Kidney (tissue), 14 donors: Measurements from ENCODE around the gene PPFIBP1. TPM values are rescaled to one million over a fixed set of nuclear protein-coding genes. Genes with fewer than 3 reads are reported as not detected.

ENCODE experiments used
- DNase-seq, 5 donors: peaks; one replicate each; pipeline ENCODE4 v3.0.0-alpha.2; 2013 to 2020
- FAIRE-seq: peaks from 2 replicates; lab custom pipeline; 2012; peaks lifted over from hg19 to GRCh38; lab: Jason Lieb, UNC
- H3K27ac ChIP-seq, 2 donors: one replicate each; pipeline ENCODE4 v1.7.0; 2013; ENCODE audit warnings: low read depth in 2 of 2, low read length in 2 of 2, inconsistent platforms in 1 of 2
- H3K27me3 ChIP-seq: one replicate; pipeline ENCODE4 v1.7.1; 2013; ENCODE audit warnings: low read length, inconsistent platforms; ENCODE audit not compliant: control insufficient read depth, insufficient read depth
- H3K36me3 ChIP-seq, 3 donors: one replicate each; pipeline versions ENCODE4 v1.7.0 to v1.7.1; 2013; ENCODE audit warnings: low read length in 3 of 3, control low read depth in 1 of 3, inconsistent platforms in 1 of 3; ENCODE audit not compliant: insufficient read depth in 3 of 3, control insufficient read depth in 2 of 3
- H3K4me1 ChIP-seq, 3 donors: one replicate each; pipeline versions ENCODE4 v1.7.0 to v1.7.1; 2013; ENCODE audit warnings: low read length in 3 of 3, inconsistent platforms in 1 of 3, low read depth in 1 of 3; ENCODE audit not compliant: control insufficient read depth in 2 of 3, insufficient read depth in 2 of 3
- H3K4me3 ChIP-seq, 3 donors: one replicate each; pipeline versions ENCODE4 v1.7.0 to v1.8.1; 2013; ENCODE audit warnings: low read length in 3 of 3, control low read depth in 1 of 3, inconsistent platforms in 1 of 3
- H3K9ac ChIP-seq, 3 donors: one replicate each; pipeline versions ENCODE4 v1.7.0 to v1.7.1; 2013; ENCODE audit warnings: low read length in 3 of 3, control low read depth in 1 of 3, inconsistent platforms in 1 of 3
- H3K9me3 ChIP-seq, 3 donors: one replicate each; pipeline versions ENCODE4 v1.7.0 to v1.7.1; 2013; ENCODE audit warnings: low read length in 3 of 3, control low read depth in 1 of 3, inconsistent platforms in 1 of 3; ENCODE audit not compliant: control insufficient read depth in 2 of 3, insufficient read depth in 1 of 3
- intact Hi-C: fragments of 100-400 bp; cut with DNase I; formaldehyde crosslinking; loops from one replicate; pipeline ENCODE4 v1.11.1; 2022
- polyA plus RNA-seq: library from polyadenylated mRNA; stranded (reverse); fragments of 350-450 nt; fragmentation: Illumina TruSeq; extraction: RNeasy Lipid Tissue Mini Kit (QIAGEN cat#74804); gene quantifications from one replicate; pipeline ENCODE4 v1.2.3, GENCODE V29; 2014; ENCODE audit warnings: low read depth, low replicate concordance; ENCODE audit not compliant: insufficient read depth
- total RNA-seq: library from RNA; stranded (reverse); fragmentation: NEBNext Ultra II Directional; extraction: Animal tissue kit (Norgen Biotek cat#: 25700); gene quantifications from one replicate; pipeline ENCODE4 v1.2.1, GENCODE V29; 2021
- TF ChIP-seq, protein P1 (sequence below): IDR thresholded peaks from 3 replicates; pipeline ENCODE4 v1.5.1; 2012; ENCODE audit warnings: mild to moderate bottlenecking, moderate library complexity, borderline replicate concordance; ENCODE audit not compliant: insufficient read depth; ENCODE audit errors: extremely low read depth
- donor health status: control.
- donor health status: control.
- donor health status: control.
- donor health status: control.
- donor health status: control.
- donor health status: DM: yes; HTN: yes; CAD: no.
- donor health status: Normal renal cell carcinoma (clear cell type).

Gene PPFIBP1
- total and polyA plus RNA-seq, 2 donors from 2014 or later, result 12.7 to 175 TPM

DNA sequence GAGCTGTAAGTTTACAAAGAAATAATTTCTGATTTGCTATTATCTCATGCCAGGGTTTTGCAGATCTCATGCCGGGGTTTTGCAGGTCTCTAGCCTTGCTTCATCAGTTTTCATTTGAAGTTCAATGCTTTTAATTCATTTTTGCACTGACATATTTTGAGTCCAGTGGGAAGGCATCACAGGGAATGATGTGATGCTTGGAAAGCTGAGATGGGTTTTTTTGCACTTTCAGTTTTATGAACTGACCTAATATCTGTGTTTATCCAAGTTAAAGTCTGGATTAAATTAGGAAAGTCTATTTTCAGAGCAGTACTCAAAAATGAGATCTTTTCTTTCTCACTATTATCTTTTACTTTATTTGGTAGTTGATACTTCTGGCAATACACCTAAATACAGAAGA lies 148.6 kb downstream of the PPFIBP1 start:
- H3K9ac ChIP-seq, result no peak overlapping the region
- no peak overlapping the region for H3K4me3 ChIP-seq
- H3K27me3 ChIP-seq, result no peaks in the 10 kb centered on the region
- H3K4me1 ChIP-seq, result no peaks in the 10 kb centered on the region
- intact Hi-C loops, result no loop called here
- H3K9me3 ChIP-seq, result no peaks in the 10 kb centered on the region
- FAIRE-seq, result no peak
- H3K36me3 ChIP-seq, result peaks cover 6 to 35% (median 18%) of the 10 kb centered on the region in 3 donors
- DNase-seq, result no peak
- TF ChIP-seq, protein P1, sequence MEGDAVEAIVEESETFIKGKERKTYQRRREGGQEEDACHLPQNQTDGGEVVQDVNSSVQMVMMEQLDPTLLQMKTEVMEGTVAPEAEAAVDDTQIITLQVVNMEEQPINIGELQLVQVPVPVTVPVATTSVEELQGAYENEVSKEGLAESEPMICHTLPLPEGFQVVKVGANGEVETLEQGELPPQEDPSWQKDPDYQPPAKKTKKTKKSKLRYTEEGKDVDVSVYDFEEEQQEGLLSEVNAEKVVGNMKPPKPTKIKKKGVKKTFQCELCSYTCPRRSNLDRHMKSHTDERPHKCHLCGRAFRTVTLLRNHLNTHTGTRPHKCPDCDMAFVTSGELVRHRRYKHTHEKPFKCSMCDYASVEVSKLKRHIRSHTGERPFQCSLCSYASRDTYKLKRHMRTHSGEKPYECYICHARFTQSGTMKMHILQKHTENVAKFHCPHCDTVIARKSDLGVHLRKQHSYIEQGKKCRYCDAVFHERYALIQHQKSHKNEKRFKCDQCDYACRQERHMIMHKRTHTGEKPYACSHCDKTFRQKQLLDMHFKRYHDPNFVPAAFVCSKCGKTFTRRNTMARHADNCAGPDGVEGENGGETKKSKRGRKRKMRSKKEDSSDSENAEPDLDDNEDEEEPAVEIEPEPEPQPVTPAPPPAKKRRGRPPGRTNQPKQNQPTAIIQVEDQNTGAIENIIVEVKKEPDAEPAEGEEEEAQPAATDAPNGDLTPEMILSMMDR, result no peak
- no peak overlapping the region for H3K27ac ChIP-seq

DNA sequence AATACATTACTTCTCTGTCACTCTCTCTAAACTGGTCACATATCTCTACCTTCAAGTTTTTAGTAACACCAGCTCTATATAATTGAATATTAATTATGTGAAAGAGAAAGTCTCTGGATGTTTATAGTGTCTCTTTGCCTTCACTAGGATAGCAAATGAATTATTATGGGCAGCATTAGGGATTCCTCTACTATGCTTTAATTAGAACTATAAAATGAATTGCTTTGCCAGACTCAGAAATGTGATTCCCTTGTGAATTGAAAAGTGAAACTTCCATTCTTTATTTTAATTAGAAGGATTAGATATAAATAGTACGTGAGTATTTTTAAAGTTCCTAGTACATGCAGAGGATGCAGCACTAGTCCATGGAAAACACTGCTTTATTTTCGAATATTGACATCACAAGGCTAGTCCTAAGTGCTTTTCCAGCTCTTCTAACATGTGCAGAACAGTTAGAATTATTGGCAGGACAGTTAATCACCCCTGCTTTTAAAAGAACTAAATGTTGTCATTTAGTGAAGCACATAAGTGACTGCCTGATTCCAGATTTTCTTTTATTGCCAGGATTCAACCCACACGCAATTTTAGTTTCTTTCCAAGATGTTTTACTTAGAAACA lies 149.2 kb downstream of the PPFIBP1 start:
- DNase-seq (no peak), FAIRE-seq (no peak)
- intact Hi-C loops, result no loop called here
- no peak overlapping the region for H3K4me3 ChIP-seq
- H3K27me3 ChIP-seq, result no peaks in the 10 kb centered on the region
- H3K9me3 ChIP-seq, result no peaks in the 10 kb centered on the region
- H3K36me3 ChIP-seq, result peaks cover 6 to 35% (median 16%) of the 10 kb centered on the region in 3 donors
- H3K27ac ChIP-seq, result no peak overlapping the region
- no peaks in the 10 kb centered on the region for H3K4me1 ChIP-seq
- TF ChIP-seq, protein P1, result no peak
- H3K9ac ChIP-seq, result no peak overlapping the region

DNA sequence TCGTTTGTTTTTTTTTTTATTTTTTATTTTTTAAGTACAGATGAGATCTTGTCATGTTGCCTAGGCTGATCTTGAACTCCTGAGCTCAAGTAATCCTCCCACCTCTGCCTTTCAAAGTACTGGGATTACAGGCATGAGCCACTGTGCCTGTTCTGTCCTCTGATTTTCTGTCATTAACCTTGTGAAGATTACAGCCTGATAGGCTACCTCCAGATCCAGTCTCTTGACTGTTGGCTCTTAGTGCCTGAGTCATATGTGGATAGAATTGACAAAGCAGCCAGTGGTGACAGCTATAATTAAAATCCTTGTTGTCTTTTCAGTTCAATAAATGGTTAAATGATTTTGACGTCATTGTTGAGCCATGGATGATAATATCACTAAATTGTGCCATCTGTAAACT lies 151.0 kb downstream of the PPFIBP1 start:
- FAIRE-seq, result no peak
- H3K27me3 ChIP-seq, result no peaks in the 10 kb centered on the region
- no peak overlapping the region for H3K9ac ChIP-seq
- H3K4me3 ChIP-seq, result no peak overlapping the region
- DNase-seq, result no peak
- TF ChIP-seq, protein P1, result no peak
- no peak overlapping the region for H3K27ac ChIP-seq
- H3K36me3 ChIP-seq, result peaks cover 9 to 29% (median 20%) of the 10 kb centered on the region in 3 donors
- intact Hi-C loops, result no loop called here
- H3K9me3 ChIP-seq, result no peaks in the 10 kb centered on the region
- H3K4me1 ChIP-seq, result no peaks in the 10 kb centered on the region

DNA sequence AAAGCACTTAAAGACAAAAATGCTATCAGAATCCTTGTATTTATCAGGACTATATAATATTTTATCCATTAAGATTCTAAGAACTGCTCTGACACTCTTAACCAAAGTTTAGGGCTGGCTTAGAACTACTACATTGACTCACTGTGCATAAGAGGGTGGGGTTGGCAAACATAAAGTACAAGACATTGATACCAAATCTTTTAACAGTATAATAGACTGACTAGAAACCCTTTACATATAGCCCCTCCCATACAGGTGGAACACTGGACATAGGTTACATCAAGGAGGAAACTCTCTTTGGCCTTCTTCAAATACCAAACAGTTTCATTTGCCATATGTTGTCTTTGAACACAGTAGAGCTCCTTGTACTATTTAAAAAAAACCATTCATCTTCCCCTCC lies 156.6 kb downstream of the PPFIBP1 start:
- Histone ChIP-seq H3K36me3 (peaks cover 17 to 63% (median 30%) of the 10 kb centered on the region in 3 donors), H3K27me3 (no peaks in the 10 kb centered on the region), H3K4me3 (no peak overlapping the region), H3K27ac (no peak overlapping the region), H3K9me3 (no peaks in the 10 kb centered on the region), H3K4me1 (no peaks in the 10 kb centered on the region), H3K9ac (no peak overlapping the region)
- TF ChIP-seq, protein P1, result no peak
- no peak for FAIRE-seq
- intact Hi-C loops, result no loop called here
- DNase-seq, result no peak
